SH-SY5Y (cell line): ENCODE results near the gene ERGIC1.

Source experiments
- GATA2 ChIP-seq: IDR thresholded peaks from 2 replicates; pipeline ENCODE4 v1.6.1; 2011; ENCODE audit warnings: mild to moderate bottlenecking, low read depth, low read length
- GATA3 ChIP-seq: IDR thresholded peaks from 2 replicates; pipeline ENCODE4 v1.6.1; 2011; ENCODE audit warnings: low read depth, mild to moderate bottlenecking, low read length, moderate library complexity

DNA sequence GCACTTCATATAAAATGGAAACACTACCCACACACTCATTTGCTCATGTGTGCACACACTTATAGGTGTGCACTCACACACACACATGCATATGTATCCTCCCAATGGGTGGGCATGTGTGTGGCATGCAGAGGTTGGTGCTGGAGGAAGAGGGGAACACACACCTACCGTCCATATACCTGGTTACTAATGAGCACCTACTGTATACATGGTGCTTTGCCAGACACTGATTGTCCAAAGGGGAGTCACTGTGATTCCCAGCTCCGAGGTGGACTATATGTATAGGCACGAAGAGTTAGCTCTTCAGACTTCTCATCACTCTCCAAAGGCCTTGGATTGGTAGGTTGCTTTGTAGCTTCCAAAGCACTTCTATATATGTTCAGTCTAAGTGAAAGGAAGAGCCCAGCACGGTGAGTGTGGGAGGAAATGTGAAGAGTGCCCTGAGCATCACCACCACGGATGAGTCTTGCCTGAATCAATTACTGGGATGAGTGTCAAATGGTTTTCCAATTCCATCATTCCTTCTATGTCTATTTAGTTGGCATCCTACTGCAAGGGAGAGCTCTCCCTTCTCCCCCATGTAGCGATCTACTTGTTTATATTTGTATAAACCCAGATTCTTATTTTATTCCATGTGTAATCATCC, 12.6 kb upstream of the ERGIC1 start:
- TF ChIP-seq GATA3 (no peak), GATA2 (no peak)
